Prostate gland (tissue), 2 donors: ENCODE data around the gene DHRS12. TPM values are rescaled to one million over a fixed set of nuclear protein-coding genes. Genes with fewer than 3 reads are reported as not detected.

ENCODE experiments used
- DNase-seq: peaks from one replicate; pipeline ENCODE4 v3.0.0-alpha.2; 2019; ENCODE audit warnings: low spot score
- H3K27ac ChIP-seq, 2 donors: fragments of 200-600 bp; sonication (generic); 2 replicates each; pipeline ENCODE4 v1.5.1; 2017 to 2019
- H3K27me3 ChIP-seq: fragments of 200-600 bp; sonication (generic); replicated peaks from 2 replicates; pipeline ENCODE4 v1.5.1; 2019; ENCODE audit not compliant: insufficient read depth
- H3K36me3 ChIP-seq, 2 donors: fragments of 200-600 bp; sonication (generic); 1 replicate in 1 of 2; 2 replicates in 1 of 2; pipeline versions ENCODE4 v1.5.1 to v1.8.1; 2017 to 2019
- H3K4me1 ChIP-seq: fragments of 200-600 bp; sonication (generic); replicated peaks from 2 replicates; pipeline ENCODE4 v1.5.1; 2019
- H3K4me3 ChIP-seq, 2 donors: fragments of 200-600 bp; sonication (generic); 2 replicates each; pipeline ENCODE4 v1.5.1; 2017 to 2019
- H3K9me3 ChIP-seq: fragments of 200-600 bp; sonication (generic); 2 replicates; pipeline ENCODE4 v1.5.1; 2017
- POLR2A ChIP-seq: fragments of 450-650 bp; IDR thresholded peaks from one replicate; pipeline ENCODE4 v1.6.1; 2016; ENCODE audit warnings: antibody characterized with exemption, mild to moderate bottlenecking
- POLR2AphosphoS5 ChIP-seq: sonication (generic); formaldehyde crosslinking; IDR thresholded peaks from one replicate; pipeline ENCODE4 v1.6.1; 2017; ENCODE audit warnings: antibody characterized with exemption
- WGBS: methylation state at CpG from one replicate; pipeline ENCODE4 v1.1.5; 2018; 5-methylcytosine and 5-hydroxymethylcytosine counted together
- intact Hi-C: fragments of 100-400 bp; cut with DNase I; formaldehyde crosslinking; loops from one replicate; pipeline ENCODE4 v1.14.2; 2022
- total RNA-seq, 2 donors: library from RNA; depleted of rRNA; stranded (reverse); fragments of >200 nt; gene quantifications; one replicate each; pipeline ENCODE4 v1.1.0, GENCODE V29; 2016
- TF ChIP-seq, protein P1 (sequence below), 4 experiments: fragments of 200-600 bp in 2 of 4; fragments of 450-650 bp in 2 of 4; sonication (generic) in 2 of 4; IDR thresholded peaks; 1 replicate in 3 of 4; 2 replicates in 1 of 4; pipeline ENCODE4 v1.5.1; 2016 to 2019; ENCODE audit warnings: antibody characterized with exemption in 4 of 4, mild to moderate bottlenecking in 2 of 4, moderate library complexity in 2 of 4

The DHRS12 gene
- total RNA-seq, 2 donors from 2014 or later: 18.7 to 19.8 TPM

DNA sequence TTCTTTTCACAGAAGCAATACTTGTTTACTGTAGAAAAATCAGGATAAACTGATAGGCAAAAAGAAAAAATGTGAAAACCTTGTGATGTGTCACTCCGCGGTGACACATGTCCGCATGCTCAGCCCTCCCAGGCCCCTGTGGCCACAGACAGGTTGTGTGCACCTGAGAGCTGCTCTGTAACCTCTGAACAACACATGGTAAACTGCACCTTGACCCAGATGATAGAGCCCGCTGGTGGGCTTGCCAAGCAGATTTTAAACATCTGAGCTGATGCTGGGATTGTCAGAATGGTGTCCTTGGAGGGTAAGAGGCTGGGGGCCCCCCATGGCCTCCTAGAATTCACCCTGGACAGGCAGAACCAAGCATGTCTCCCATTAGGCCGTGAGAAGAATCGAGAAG is 33.8 kb downstream of the DHRS12 start:
- WGBS: 75% methylated on average over 6 of the region's 6 CpGs
- no peak for DNase-seq
- Histone ChIP-seq H3K27ac (peak overlapping the region; percentile 60 to 76), H3K4me1 (no peaks in the 10 kb centered on the region), H3K9me3 (no peaks in the 10 kb centered on the region), H3K36me3 (no peaks in the 10 kb centered on the region), H3K27me3 (no peaks in the 10 kb centered on the region), H3K4me3 (no peak overlapping the region)
- TF ChIP-seq POLR2AphosphoS5 (no peak), POLR2A (no peak)
- TF ChIP-seq, protein P1, sequence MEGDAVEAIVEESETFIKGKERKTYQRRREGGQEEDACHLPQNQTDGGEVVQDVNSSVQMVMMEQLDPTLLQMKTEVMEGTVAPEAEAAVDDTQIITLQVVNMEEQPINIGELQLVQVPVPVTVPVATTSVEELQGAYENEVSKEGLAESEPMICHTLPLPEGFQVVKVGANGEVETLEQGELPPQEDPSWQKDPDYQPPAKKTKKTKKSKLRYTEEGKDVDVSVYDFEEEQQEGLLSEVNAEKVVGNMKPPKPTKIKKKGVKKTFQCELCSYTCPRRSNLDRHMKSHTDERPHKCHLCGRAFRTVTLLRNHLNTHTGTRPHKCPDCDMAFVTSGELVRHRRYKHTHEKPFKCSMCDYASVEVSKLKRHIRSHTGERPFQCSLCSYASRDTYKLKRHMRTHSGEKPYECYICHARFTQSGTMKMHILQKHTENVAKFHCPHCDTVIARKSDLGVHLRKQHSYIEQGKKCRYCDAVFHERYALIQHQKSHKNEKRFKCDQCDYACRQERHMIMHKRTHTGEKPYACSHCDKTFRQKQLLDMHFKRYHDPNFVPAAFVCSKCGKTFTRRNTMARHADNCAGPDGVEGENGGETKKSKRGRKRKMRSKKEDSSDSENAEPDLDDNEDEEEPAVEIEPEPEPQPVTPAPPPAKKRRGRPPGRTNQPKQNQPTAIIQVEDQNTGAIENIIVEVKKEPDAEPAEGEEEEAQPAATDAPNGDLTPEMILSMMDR (IDR thresholded peaks at IDR 0.05): no peak
- intact Hi-C loops: no loop called here

DNA sequence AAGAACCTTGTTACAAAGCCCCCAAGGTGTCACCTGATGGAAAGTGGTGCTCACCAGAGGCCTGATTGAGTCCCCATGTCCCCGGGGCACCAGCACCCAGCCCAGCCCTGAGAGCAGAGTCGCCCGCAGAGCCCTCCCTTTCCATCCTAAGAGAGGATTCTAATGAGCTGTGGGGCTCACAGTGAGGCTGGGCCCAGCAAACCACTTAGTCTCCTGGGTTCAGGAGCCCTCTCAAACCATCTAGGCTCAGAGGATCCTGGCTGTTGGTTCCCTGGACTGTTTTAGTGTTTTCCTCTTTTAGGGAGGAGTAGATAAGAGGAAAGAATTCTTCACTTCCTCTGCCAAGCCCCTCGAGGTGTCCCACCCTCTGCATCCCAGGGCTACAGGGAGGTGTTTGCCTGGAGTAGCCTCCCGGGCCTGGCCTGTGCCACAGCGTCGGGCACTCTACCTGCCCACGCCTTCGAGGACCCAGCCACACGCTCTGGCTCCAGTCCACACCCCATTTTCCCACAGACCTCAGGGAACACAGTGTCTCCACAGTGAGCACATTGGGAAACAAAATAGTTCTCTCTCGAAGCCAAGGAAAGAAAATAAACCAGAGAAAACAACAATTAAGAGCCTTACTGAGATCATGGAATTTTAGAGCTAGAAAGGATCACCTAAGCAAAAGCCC is 34.4 kb downstream of the DHRS12 start:
- Histone ChIP-seq H3K9me3 (no peaks in the 10 kb centered on the region), H3K27ac (peak overlapping the region; percentile 60 to 76), H3K27me3 (no peaks in the 10 kb centered on the region), H3K36me3 (no peaks in the 10 kb centered on the region), H3K4me1 (no peaks in the 10 kb centered on the region), H3K4me3 (no peak overlapping the region)
- TF ChIP-seq POLR2AphosphoS5: peak; percentile 91
- TF ChIP-seq, protein P1 (IDR thresholded peaks at IDR 0.05): no peak
- peak; percentile 49 for DNase-seq
- WGBS: 37% methylated on average over 11 of the region's 11 CpGs
- intact Hi-C loops: no loop called here

DNA sequence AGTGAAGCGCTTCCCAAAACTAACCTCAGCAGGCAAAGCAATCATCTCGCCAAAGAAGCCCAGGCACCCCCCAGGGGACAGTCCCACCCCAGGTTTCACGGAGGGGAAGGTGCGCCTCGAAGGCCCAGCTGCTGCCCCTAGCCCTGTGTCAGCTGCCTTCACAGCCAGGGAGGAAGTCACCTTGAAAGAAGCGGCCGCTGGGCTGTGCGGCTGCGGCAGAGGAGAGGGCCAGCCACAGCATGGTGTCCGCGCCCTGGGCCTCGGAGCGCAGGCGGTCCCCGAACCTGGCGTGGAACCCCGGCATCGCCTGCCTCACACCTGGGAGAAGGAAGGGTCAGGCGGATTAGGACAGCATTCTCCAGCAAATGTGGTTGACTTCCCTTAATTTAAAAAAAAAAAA is 35.0 kb downstream of the DHRS12 start:
- Histone ChIP-seq H3K9me3 (no peaks in the 10 kb centered on the region), H3K4me1 (no peaks in the 10 kb centered on the region), H3K27ac (peak overlapping the region; percentile 60 to 76), H3K4me3 (no peak overlapping the region), H3K36me3 (no peaks in the 10 kb centered on the region), H3K27me3 (no peaks in the 10 kb centered on the region)
- intact Hi-C loops: no loop called here
- TF ChIP-seq POLR2AphosphoS5: no peak
- no peak for TF ChIP-seq POLR2A
- TF ChIP-seq, protein P1 (IDR thresholded peaks at IDR 0.05): no peak
- 93% methylated on average over 19 of the region's 19 CpGs for WGBS
- DNase-seq: no peak

DNA sequence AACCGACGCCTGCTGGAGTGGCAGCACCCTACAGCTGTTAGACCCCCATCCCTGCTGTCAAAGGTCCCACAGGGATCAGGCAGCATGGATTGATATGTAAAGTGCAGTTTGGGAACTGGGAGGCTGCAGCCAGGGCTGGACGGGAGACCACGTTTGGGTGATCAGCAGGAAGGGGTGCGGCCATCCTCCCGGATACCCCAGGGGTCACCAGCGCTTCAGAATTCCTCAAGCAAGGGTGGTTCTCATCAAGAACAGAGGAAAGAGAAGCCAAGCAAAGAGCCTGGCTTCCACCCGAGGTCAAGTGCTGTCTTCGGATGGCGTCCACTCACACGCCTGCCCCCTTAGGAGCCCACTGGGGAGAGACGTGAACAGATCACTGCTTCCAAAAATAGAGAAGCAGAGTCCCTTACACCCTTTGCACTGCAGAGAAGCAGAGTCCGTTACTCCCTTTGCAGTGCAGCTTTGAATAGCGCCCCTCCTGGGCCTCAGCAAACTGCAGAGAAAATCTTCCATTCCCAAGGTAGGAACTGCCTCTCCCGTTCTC is 35.5 kb downstream of the DHRS12 start:
- intact Hi-C loops: no loop called here
- Histone ChIP-seq H3K36me3 (no peaks in the 10 kb centered on the region), H3K27ac (no peak overlapping the region), H3K9me3 (no peaks in the 10 kb centered on the region), H3K4me1 (no peaks in the 10 kb centered on the region), H3K4me3 (no peak overlapping the region), H3K27me3 (no peaks in the 10 kb centered on the region)
- DNase-seq: no peak
- 91% methylated on average over 15 of the region's 15 CpGs for WGBS
- TF ChIP-seq, protein P1 (IDR thresholded peaks at IDR 0.05): no peak
- TF ChIP-seq POLR2A (no peak), POLR2AphosphoS5 (no peak)

DNA sequence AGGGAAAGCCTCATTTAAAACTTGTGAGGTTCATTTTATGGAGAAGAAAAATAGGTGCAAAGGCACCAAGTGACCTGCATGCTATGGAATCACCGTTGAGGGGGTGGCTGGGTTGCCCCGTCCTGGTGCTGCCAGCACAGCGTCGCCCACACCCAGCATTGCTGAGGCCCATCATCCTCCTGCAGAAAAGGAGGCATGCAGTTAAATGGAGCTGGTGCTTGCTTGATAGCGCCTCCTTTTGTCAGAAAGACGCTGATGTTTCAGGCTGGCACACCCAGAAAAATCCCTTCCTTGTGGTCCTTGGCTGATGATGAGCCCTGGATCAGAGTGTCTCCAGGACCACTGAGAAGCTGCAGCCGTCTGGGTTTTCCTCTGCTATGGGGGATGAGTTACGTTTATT is 36.9 kb downstream of the DHRS12 start:
- Histone ChIP-seq H3K9me3 (no peaks in the 10 kb centered on the region), H3K4me3 (no peak overlapping the region), H3K27ac (no peak overlapping the region), H3K4me1 (no peaks in the 10 kb centered on the region), H3K27me3 (no peaks in the 10 kb centered on the region), H3K36me3 (no peaks in the 10 kb centered on the region)
- 89% methylated on average over 8 of the region's 8 CpGs for WGBS
- TF ChIP-seq, protein P1 (IDR thresholded peaks at IDR 0.05): no peak
- no peak for TF ChIP-seq POLR2A
- no peak for TF ChIP-seq POLR2AphosphoS5
- intact Hi-C loops: no loop called here
- DNase-seq: no peak
